Osteoblast (primary cell): ENCODE results near the gene B3GNT8. TPM values are rescaled to one million over a fixed set of nuclear protein-coding genes. Genes with fewer than 3 reads are reported as not detected.
"Not testable (repeated sequence)": the region's sequence is repeated elsewhere in the genome, so short reads cannot be mapped to it uniquely, and the experiment has no call there.

ENCODE experiments used
- DNase-seq: peaks from one replicate; pipeline ENCODE4 v3.0.0; 2011; ENCODE audit warnings: low spot score, mixed read lengths; ENCODE audit not compliant: insufficient read length; ENCODE audit errors: missing footprints
- H2AFZ ChIP-seq: 2 replicates; pipeline ENCODE4 v1.6.0; 2011; ENCODE audit warnings: mild to moderate bottlenecking, low read length
- H3K27ac ChIP-seq: 2 replicates; pipeline ENCODE4 v1.5.1; 2011; ENCODE audit warnings: mild to moderate bottlenecking, low read depth, low read length, moderate library complexity
- H3K27me3 ChIP-seq: 2 replicates; pipeline ENCODE4 v1.6.0; 2012; ENCODE audit warnings: mild to moderate bottlenecking, control low read depth, inconsistent platforms, low read length, moderate library complexity; ENCODE audit not compliant: insufficient read depth
- H3K36me3 ChIP-seq: 2 replicates; pipeline ENCODE4 v1.5.1; 2011; ENCODE audit warnings: mild to moderate bottlenecking, low read length, control low read depth, moderate library complexity; ENCODE audit not compliant: insufficient read depth
- H3K4me1 ChIP-seq: 2 replicates; pipeline ENCODE4 v1.5.1; 2011; ENCODE audit warnings: mild to moderate bottlenecking, low read length, control low read depth, moderate library complexity; ENCODE audit not compliant: insufficient read depth
- H3K4me2 ChIP-seq: 2 replicates; pipeline ENCODE4 v1.6.0; 2011; ENCODE audit warnings: mild to moderate bottlenecking, low read length; ENCODE audit not compliant: insufficient read depth
- H3K4me3 ChIP-seq: fragments of 200-600 bp; sonication (generic); 3 replicates; pipeline ENCODE4 v1.5.1; 2012; ENCODE audit warnings: mild to moderate bottlenecking, low read length, inconsistent platforms; ENCODE audit not compliant: insufficient read depth
- H3K79me2 ChIP-seq: 2 replicates; pipeline ENCODE4 v1.6.0; 2012; ENCODE audit warnings: mild to moderate bottlenecking, low read length, control low read depth, inconsistent platforms; ENCODE audit not compliant: insufficient read depth
- H3K9me3 ChIP-seq: 2 replicates; pipeline ENCODE4 v1.5.1; 2011; ENCODE audit warnings: low read depth, low read length, control low read depth
- H4K20me1 ChIP-seq: 2 replicates; pipeline ENCODE4 v1.6.0; 2012; ENCODE audit warnings: mild to moderate bottlenecking, low read length, control low read depth; ENCODE audit not compliant: insufficient read depth
- total RNA-seq: library from RNA; depleted of rRNA; stranded (reverse); fragments of >200 nt; gene quantifications from 2 replicates; pipeline ENCODE4 v1.2.3, GENCODE V29; 2012
- TF ChIP-seq, protein P1 (sequence below): IDR thresholded peaks from 2 replicates; pipeline ENCODE4 v1.5.1; 2011; ENCODE audit warnings: mild to moderate bottlenecking, low read depth, low read length, moderate library complexity; ENCODE audit errors: extremely low read depth

Gene B3GNT8
- total RNA-seq, 1 donor, result 0.72 TPM

DNA sequence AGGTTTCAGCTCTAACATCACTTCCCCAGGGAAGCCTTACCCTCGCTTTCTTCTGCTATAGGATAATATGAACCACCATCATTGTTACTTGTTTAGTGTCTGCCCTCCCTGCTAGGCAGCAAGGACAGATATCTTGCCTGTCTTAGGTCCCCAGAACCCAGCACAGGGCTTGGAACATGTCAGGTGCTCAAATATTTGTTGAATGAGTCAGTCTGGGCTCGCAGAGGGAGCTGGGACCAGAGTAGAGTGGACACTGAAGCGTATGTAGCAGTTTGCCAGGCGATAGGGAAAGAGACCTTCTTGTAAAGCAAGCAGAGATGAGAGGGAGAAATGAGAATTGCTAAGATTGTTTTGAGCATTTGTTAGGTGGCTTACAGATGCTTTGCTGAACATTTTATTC is 17.9 kb downstream of the B3GNT8 start:
- Histone ChIP-seq H3K4me2 (no peak overlapping the region), H3K4me3 (no peak overlapping the region), H3K36me3 (peaks cover 3% of the 10 kb centered on the region), H3K79me2 (no peaks in the 10 kb centered on the region), H3K4me1 (peaks cover 10% of the 10 kb centered on the region), H3K27ac (no peak overlapping the region), H3K27me3 (no peaks in the 10 kb centered on the region), H2AFZ (no peak overlapping the region), H4K20me1 (peaks cover 15% of the 10 kb centered on the region), H3K9me3 (no peaks in the 10 kb centered on the region)
- TF ChIP-seq, protein P1, sequence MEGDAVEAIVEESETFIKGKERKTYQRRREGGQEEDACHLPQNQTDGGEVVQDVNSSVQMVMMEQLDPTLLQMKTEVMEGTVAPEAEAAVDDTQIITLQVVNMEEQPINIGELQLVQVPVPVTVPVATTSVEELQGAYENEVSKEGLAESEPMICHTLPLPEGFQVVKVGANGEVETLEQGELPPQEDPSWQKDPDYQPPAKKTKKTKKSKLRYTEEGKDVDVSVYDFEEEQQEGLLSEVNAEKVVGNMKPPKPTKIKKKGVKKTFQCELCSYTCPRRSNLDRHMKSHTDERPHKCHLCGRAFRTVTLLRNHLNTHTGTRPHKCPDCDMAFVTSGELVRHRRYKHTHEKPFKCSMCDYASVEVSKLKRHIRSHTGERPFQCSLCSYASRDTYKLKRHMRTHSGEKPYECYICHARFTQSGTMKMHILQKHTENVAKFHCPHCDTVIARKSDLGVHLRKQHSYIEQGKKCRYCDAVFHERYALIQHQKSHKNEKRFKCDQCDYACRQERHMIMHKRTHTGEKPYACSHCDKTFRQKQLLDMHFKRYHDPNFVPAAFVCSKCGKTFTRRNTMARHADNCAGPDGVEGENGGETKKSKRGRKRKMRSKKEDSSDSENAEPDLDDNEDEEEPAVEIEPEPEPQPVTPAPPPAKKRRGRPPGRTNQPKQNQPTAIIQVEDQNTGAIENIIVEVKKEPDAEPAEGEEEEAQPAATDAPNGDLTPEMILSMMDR, result no peak
- peak; percentile 87 for DNase-seq

DNA sequence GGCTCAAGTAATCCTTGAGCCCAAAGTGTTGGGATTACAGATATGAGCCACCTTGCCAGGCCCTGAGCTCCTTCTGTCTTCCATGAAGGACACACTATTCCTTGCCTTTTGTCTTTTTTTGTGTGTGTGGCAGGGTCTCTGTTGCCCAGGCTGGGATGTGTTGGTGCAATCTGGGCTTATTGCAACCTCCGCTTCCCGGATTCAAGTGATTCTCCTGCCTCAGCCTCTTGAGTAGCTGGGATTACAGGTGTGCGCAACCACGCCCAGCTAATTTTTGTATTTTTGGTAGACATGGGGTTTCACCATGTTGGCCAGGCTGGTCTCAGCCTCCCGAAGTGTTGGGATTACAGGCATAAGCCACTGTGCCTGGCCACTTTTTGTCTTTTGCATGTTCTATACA is 18.3 kb downstream of the B3GNT8 start:
- H3K79me2 ChIP-seq, DNase-seq, H3K9me3 ChIP-seq, H2AFZ ChIP-seq, H3K27me3 ChIP-seq, H3K4me3 ChIP-seq, H3K4me2 ChIP-seq, H3K36me3 ChIP-seq, H3K27ac ChIP-seq: not testable (repeated sequence)
- Histone ChIP-seq H3K4me1 (peaks cover 10% of the 10 kb centered on the region), H4K20me1 (peaks cover 15% of the 10 kb centered on the region)

DNA sequence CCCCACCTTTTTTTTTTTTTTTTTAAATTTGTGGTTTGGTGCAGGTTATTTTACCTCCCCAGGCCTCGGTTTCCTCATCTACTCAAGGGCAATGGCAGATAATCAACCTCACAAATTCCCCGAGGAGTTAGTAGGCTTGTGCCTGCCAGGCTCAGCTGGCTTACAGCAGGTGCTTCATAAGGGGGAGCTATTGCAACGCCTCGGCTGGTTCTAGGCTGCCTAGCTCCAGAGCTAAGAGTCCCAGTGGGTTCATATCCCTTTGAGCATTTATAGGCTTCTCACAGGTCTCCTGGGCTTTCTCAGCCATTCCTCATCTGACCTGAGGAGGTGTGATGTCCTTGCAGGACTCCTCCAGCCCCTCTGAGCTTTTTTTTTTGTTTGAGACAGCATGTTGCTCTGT is 18.9 kb downstream of the B3GNT8 start:
- Histone ChIP-seq H3K79me2 (peaks cover 2% of the 10 kb centered on the region), H4K20me1 (peaks cover 15% of the 10 kb centered on the region), H3K27me3 (no peaks in the 10 kb centered on the region), H3K36me3 (peaks cover 3% of the 10 kb centered on the region), H3K9me3 (no peaks in the 10 kb centered on the region), H3K27ac (no peak overlapping the region), H3K4me3 (no peak overlapping the region), H2AFZ (no peak overlapping the region), H3K4me2 (no peak overlapping the region), H3K4me1 (peaks cover 10% of the 10 kb centered on the region)
- no peak for DNase-seq
- TF ChIP-seq, protein P1, result no peak

DNA sequence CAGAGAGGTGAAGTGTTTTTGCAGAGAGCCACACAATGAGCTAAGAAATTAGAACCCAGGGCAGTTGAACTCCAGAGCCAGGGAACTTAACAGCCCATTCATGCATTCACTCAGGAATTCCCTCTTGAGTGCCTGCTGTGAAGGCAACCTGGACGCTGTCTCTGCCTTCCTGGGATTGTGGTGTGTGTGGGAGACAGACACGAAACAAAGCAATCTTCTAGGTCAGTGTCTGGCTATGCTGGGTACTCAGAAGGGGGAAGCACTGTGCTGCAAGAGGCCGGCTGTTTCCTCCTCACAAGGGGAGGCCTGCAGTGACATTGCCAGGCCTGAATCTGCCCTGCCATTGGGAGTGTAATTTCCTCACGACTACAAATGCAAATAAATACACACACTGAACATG is 19.9 kb downstream of the B3GNT8 start:
- H3K79me2 ChIP-seq, result peaks cover 5% of the 10 kb centered on the region
- no peak overlapping the region for H2AFZ ChIP-seq
- no peaks in the 10 kb centered on the region for H3K9me3 ChIP-seq
- H3K36me3 ChIP-seq, result peaks cover 3% of the 10 kb centered on the region
- peaks cover 15% of the 10 kb centered on the region for H4K20me1 ChIP-seq
- peaks cover 10% of the 10 kb centered on the region for H3K4me1 ChIP-seq
- no peak for DNase-seq
- H3K27me3 ChIP-seq, result no peaks in the 10 kb centered on the region
- no peak overlapping the region for H3K27ac ChIP-seq
- no peak overlapping the region for H3K4me3 ChIP-seq
- H3K4me2 ChIP-seq, result no peak overlapping the region
- TF ChIP-seq, protein P1, result no peak
